Hepatocyte (in vitro differentiated cells): ENCODE results near the gene TMEM117.

Experiments used
- CTCF ChIP-seq: fragments of 200-600 bp; sonication (generic); IDR thresholded peaks from 2 replicates; pipeline ENCODE4 v1.5.1; 2016; ENCODE audit warnings: antibody characterized with exemption, mild to moderate bottlenecking; ENCODE audit not compliant: poor library complexity
- EZH2 ChIP-seq: fragments of 200-600 bp; sonication (generic); IDR thresholded peaks from 2 replicates; pipeline ENCODE4 v1.6.1; 2016; ENCODE audit warnings: antibody characterized with exemption, mild to moderate bottlenecking, borderline replicate concordance
- EZH2phosphoT487 ChIP-seq: fragments of 200-600 bp; sonication (generic); IDR thresholded peaks from one replicate; pipeline ENCODE4 v1.6.1; 2018; ENCODE audit warnings: antibody characterized with exemption, mild to moderate bottlenecking, low read depth, moderate library complexity; ENCODE audit not compliant: unreplicated experiment, severe bottlenecking

GRCh38 chr12:43789941-43790340, 45.9 kb upstream of the TMEM117 start:
- no peak for TF ChIP-seq CTCF
- no peak for TF ChIP-seq EZH2
- no peak for TF ChIP-seq EZH2phosphoT487
